ENCODE results near the gene CAPN15.

The CAPN15 gene

GRCh38 chr16:578232-578869 is 50.8 kb downstream of the CAPN15 start:
- no peak for DNase-seq (ENCODE audit: low spot score)

- peak; percentile 85 for DNase-seq (ENCODE audit: low spot score)
Observed at GRCh38 chr16:578870-579405, 51.4 kb downstream of the CAPN15 start.

- no peak for DNase-seq (ENCODE audit: low spot score)
Observed at GRCh38 chr16:580141-580945, 52.8 kb downstream of the CAPN15 start.

- no peak for DNase-seq (ENCODE audit: low spot score)
Observed at GRCh38 chr16:580946-581498, 53.5 kb downstream of the CAPN15 start.

GRCh38 chr16:582218-582613 is 54.7 kb downstream of the CAPN15 start:
- DNase-seq (ENCODE audit: low spot score), result no peak

GRCh38 chr16:582614-583331 is 55.3 kb downstream of the CAPN15 start:
- no peak for DNase-seq (ENCODE audit: low spot score)

- DNase-seq (ENCODE audit: low spot score), result no peak
Observed at GRCh38 chr16:583470-583814, 55.9 kb downstream of the CAPN15 start.

GRCh38 chr16:583815-584591 is 56.5 kb downstream of the CAPN15 start:
- no peak for DNase-seq (ENCODE audit: low spot score)

GRCh38 chr16:585351-585750 is 57.8 kb downstream of the CAPN15 start:
- peak; percentile 36 for DNase-seq (ENCODE audit: low spot score)

GRCh38 chr16:586047-586644 is 58.6 kb downstream of the CAPN15 start:
- DNase-seq (ENCODE audit: low spot score), result no peak

GRCh38 chr16:586645-587590 is 59.4 kb downstream of the CAPN15 start:
- DNase-seq (ENCODE audit: low spot score), result no peak

- peak; percentile 83 for DNase-seq (ENCODE audit: low spot score)
Observed at GRCh38 chr16:588639-588888, 61.1 kb downstream of the CAPN15 start.

GRCh38 chr16:588889-589657 is 61.6 kb downstream of the CAPN15 start:
- peak; percentile 95 for DNase-seq (ENCODE audit: low spot score)

GRCh38 chr16:589658-590187 is 62.2 kb downstream of the CAPN15 start, which contains the start of gene RAB40C:
Gene RAB40C (plus strand): TSS chr16:590066. CDS start chr16:590292, 226 bp downstream.
- DNase-seq (ENCODE audit: low spot score), result peak; percentile 96

- DNase-seq (ENCODE audit: low spot score), result no peak
Observed at GRCh38 chr16:590188-590814, 62.8 kb downstream of the CAPN15 start.

GRCh38 chr16:590815-591200 is 63.3 kb downstream of the CAPN15 start:
- DNase-seq (ENCODE audit: low spot score), result no peak

GRCh38 chr16:591231-591630 is 63.7 kb downstream of the CAPN15 start:
- DNase-seq (ENCODE audit: low spot score), result no peak

GRCh38 chr16:591892-592517 is 64.5 kb downstream of the CAPN15 start:
- DNase-seq (ENCODE audit: low spot score), result no peak

Data from NAMALWA (cell line).